HFFc6 (cell line): ENCODE measurements around the gene DNAH6. TPM values are rescaled to one million over a fixed set of nuclear protein-coding genes. Genes with fewer than 3 reads are reported as not detected.
A peak's percentile ranks its signal among the peaks of the same experiment; 100 is the strongest.

Source experiments
- DNase-seq: peaks from one replicate; pipeline ENCODE4 v3.0.0-alpha.2; 2018
- H3K27ac Mint-ChIP-seq: 2 replicates; pipeline ENCODE4 v1.8.0; 2020; ENCODE audit warnings: mild to moderate bottlenecking, mixed read lengths
- H3K27me3 Mint-ChIP-seq: 2 replicates; pipeline ENCODE4 v1.8.0; 2021; ENCODE audit warnings: mild to moderate bottlenecking, moderate library complexity, mixed read lengths; ENCODE audit not compliant: insufficient read depth
- H3K36me3 Mint-ChIP-seq: 2 replicates; pipeline ENCODE4 v1.8.0; 2021; ENCODE audit warnings: low read depth, mixed read lengths
- H3K4me1 Mint-ChIP-seq: 2 replicates; pipeline ENCODE4 v1.8.0; 2020; ENCODE audit warnings: low read depth, mixed read lengths
- H3K4me3 Mint-ChIP-seq: 2 replicates; pipeline ENCODE4 v1.8.0; 2020; ENCODE audit warnings: mild to moderate bottlenecking, moderate library complexity, mixed read lengths
- H3K9me3 Mint-ChIP-seq: 2 replicates; pipeline ENCODE4 v1.8.0; 2020; ENCODE audit warnings: mild to moderate bottlenecking, mixed read lengths
- total RNA-seq, 6 experiments: library from RNA; stranded (reverse); fragmentation: NEBNext Ultra II Directional; extraction: Animal tissue kit (Norgen Biotek cat#: 25700); gene quantifications; 2 replicates in 1 of 6; 3 replicates in 5 of 6; pipeline ENCODE4 v1.2.3, GENCODE V29; 2021
- TF ChIP-seq, protein P1 (sequence below): fragments of 200-600 bp; sonication (generic); IDR thresholded peaks from 2 replicates; pipeline ENCODE4 v1.5.0; 2021; ENCODE audit warnings: antibody characterized with exemption, mild to moderate bottlenecking

The DNAH6 gene
- total RNA-seq, 6 experiments from 2014 or later: 0.05 to 0.46 (median 0.05) TPM; not detected in 1

DNA sequence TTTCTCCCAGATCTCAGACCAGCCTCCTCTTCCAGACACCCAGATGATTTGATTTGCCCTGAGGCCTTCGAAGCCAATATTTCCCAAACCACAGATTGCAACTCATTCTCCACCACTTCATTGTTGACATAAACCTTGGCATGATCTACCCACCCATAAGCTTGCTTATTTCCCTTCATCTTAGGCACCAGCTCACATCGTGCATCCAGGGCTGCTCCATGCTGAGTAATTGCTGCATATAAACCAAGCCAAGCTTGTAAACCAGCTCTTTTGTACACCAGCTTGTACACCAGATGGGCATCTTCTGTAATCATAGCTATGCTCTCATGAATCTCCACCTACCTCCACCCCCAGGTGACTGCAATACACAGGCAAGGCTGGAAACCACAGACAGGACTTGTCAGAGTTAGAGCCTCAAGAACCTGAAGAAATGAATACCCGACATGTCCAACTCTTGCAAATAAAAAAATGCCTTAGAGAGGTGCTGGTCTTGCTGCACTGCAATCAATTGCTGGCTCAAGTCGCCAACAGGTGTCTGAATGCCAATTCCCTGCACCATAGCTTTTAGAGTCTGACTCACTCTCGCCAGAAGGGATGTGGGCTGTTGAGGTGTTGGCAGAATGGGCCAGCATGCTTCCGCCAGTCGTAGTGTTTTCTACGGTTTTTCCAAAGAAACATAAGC, 333.1 kb downstream of the DNAH6 start:
- TF ChIP-seq, protein P1, sequence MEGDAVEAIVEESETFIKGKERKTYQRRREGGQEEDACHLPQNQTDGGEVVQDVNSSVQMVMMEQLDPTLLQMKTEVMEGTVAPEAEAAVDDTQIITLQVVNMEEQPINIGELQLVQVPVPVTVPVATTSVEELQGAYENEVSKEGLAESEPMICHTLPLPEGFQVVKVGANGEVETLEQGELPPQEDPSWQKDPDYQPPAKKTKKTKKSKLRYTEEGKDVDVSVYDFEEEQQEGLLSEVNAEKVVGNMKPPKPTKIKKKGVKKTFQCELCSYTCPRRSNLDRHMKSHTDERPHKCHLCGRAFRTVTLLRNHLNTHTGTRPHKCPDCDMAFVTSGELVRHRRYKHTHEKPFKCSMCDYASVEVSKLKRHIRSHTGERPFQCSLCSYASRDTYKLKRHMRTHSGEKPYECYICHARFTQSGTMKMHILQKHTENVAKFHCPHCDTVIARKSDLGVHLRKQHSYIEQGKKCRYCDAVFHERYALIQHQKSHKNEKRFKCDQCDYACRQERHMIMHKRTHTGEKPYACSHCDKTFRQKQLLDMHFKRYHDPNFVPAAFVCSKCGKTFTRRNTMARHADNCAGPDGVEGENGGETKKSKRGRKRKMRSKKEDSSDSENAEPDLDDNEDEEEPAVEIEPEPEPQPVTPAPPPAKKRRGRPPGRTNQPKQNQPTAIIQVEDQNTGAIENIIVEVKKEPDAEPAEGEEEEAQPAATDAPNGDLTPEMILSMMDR: no peak
- Mint-ChIP-seq H3K27me3 (no peaks in the 10 kb centered on the region; the same call in 1 of the 2 replicates), H3K9me3 (no peaks in the 10 kb centered on the region), H3K4me3 (no peak overlapping the region), H3K27ac (peak overlapping the region; percentile 12), H3K36me3 (peaks cover 6% of the 10 kb centered on the region; the same call in 1 of the 2 replicates), H3K4me1 (peaks cover 35% of the 10 kb centered on the region)
- DNase-seq: peak; percentile 56

DNA sequence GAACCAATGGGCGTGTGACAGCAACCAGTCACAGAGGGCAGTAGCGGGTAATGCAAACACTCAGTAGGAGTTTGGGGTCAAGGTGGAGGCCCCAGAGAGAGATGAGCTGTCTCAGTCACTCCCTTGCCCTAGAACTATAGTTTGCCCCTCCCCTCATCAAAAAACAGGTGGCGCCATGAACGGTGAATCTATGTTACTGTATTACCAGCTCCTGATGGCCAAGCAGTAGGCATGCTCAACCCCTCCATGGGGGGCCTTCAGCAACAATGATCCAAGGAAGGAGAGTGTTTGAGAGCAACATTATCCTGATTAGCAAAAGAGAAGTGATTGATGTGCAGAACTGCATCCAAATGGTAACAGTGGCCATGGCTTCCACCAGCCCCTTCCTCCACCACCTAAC, 334.2 kb downstream of the DNAH6 start:
- H3K36me3 Mint-ChIP-seq: peaks cover 6% of the 10 kb centered on the region; the same call in 1 of the 2 replicates
- TF ChIP-seq, protein P1: no peak
- H3K4me3 Mint-ChIP-seq: no peak overlapping the region
- H3K27me3 Mint-ChIP-seq: no peaks in the 10 kb centered on the region; the same call in 1 of the 2 replicates
- no peak overlapping the region for H3K27ac Mint-ChIP-seq
- H3K9me3 Mint-ChIP-seq: no peaks in the 10 kb centered on the region
- no peak for DNase-seq
- peaks cover 32% of the 10 kb centered on the region for H3K4me1 Mint-ChIP-seq

DNA sequence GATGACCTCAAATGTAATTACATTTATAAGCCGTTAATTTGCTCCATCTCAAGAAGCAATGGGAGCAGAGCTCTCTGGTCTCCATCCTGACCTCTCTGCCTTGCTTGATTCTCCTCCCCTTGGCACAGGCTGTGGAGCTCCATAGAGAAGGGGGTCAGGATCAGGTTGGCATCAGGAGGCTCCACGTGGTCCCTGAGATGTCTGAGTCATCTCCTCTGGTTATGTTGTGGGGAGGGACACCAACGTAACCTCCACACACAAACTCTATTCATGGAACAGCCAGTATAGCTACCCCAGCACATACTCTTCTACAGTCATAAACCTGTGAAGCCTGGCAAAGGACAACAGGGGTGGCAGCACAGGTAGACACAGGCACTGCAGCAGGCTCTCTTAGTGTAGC, 335.6 kb downstream of the DNAH6 start:
- Mint-ChIP-seq H3K27ac (no peak overlapping the region), H3K9me3 (no peaks in the 10 kb centered on the region), H3K27me3 (peaks cover 2% of the 10 kb centered on the region; the same call in 1 of the 2 replicates), H3K4me3 (no peak overlapping the region), H3K36me3 (peaks cover 6% of the 10 kb centered on the region; the same call in 1 of the 2 replicates), H3K4me1 (peaks cover 18% of the 10 kb centered on the region)
- TF ChIP-seq, protein P1: no peak
- no peak for DNase-seq

DNA sequence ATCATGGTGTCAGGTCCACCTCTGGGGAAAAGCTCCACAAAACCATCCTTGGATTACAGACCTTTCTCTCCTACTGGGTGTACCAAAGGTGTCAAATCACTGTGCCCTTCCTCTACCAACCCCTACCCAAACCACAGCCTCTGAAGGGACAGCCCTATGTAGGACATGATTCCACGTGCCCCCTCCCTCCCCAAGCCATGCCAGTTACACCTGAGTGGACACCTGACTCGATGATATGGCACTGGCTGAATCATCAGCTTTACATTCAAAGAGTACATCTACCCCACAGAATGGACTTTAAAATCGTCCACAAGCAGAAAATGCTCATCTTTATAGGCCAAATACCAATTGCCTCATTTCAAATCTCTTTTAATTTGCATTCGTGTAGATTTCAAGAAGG, 338.6 kb downstream of the DNAH6 start:
- peaks cover 9% of the 10 kb centered on the region for H3K4me1 Mint-ChIP-seq
- H3K4me3 Mint-ChIP-seq: no peak overlapping the region
- TF ChIP-seq, protein P1: no peak
- DNase-seq: no peak
- H3K36me3 Mint-ChIP-seq: peaks cover 6% of the 10 kb centered on the region; the same call in 1 of the 2 replicates
- H3K27ac Mint-ChIP-seq: no peak overlapping the region
- no peaks in the 10 kb centered on the region for H3K9me3 Mint-ChIP-seq
- H3K27me3 Mint-ChIP-seq: peaks cover 2% of the 10 kb centered on the region; the same call in 1 of the 2 replicates

DNA sequence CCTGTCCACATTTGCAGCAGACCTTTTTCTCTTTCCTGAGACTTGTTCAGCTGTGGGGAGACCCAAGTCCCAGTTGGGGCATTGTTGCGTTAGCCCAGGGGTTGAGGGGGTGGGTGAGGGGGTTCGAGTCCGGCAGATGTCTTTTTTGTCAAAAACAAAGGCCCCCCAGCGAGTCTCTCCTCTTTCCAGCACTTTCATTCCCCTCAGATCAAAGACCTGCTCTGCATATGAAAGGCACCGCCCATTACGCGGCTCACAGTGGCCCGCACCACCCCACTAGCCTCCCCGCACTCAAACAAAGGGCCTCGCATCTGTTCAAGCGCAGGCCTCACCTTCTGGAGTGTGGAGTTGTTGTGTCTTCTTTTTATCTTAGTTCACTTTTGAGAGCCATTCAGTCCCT, 339.4 kb downstream of the DNAH6 start:
- DNase-seq: no peak
- H3K9me3 Mint-ChIP-seq: no peaks in the 10 kb centered on the region
- peaks cover 7% of the 10 kb centered on the region; the same call in 1 of the 2 replicates for H3K4me1 Mint-ChIP-seq
- 0 out of 2 replicates have a peak, but pooled peaks cover 2% of the 10 kb centered on the region for H3K27me3 Mint-ChIP-seq
- H3K36me3 Mint-ChIP-seq: peaks cover 6% of the 10 kb centered on the region; the same call in 1 of the 2 replicates
- TF ChIP-seq, protein P1: no peak
- H3K27ac Mint-ChIP-seq: no peak overlapping the region
- H3K4me3 Mint-ChIP-seq: no peak overlapping the region
